Ishikawa (cell line): ENCODE measurements around the gene PPP1R37.

Experiments
- CEBPB ChIP-seq: IDR thresholded peaks from 2 replicates; pipeline ENCODE4 v1.6.1; 2012
- CREB1 ChIP-seq: IDR thresholded peaks from 2 replicates; pipeline ENCODE4 v1.6.1; 2012; ENCODE audit warnings: low read depth
- EGR1 ChIP-seq: IDR thresholded peaks from 2 replicates; pipeline ENCODE4 v1.6.1; 2012
- EP300 ChIP-seq: IDR thresholded peaks from 2 replicates; pipeline ENCODE4 v1.6.1; 2012; ENCODE audit warnings: borderline replicate concordance
- FOXM1 ChIP-seq: IDR thresholded peaks from 2 replicates; pipeline ENCODE4 v1.6.1; 2012; ENCODE audit warnings: low read depth, borderline replicate concordance
- NFIC ChIP-seq: IDR thresholded peaks from 2 replicates; pipeline ENCODE4 v1.6.1; 2012
- RAD21 ChIP-seq: IDR thresholded peaks from 2 replicates; pipeline ENCODE4 v1.6.1; 2012; ENCODE audit warnings: low read depth
- TAF1 ChIP-seq: IDR thresholded peaks from 2 replicates; pipeline ENCODE4 v1.6.1; 2012; ENCODE audit warnings: low read depth, mild to moderate bottlenecking
- TCF12 ChIP-seq: IDR thresholded peaks from 2 replicates; pipeline ENCODE4 v1.6.1; 2012; ENCODE audit warnings: low read depth
- TEAD4 ChIP-seq: IDR thresholded peaks from 2 replicates; pipeline ENCODE4 v1.6.1; 2012
- YY1 ChIP-seq: IDR thresholded peaks from 2 replicates; pipeline ENCODE4 v1.6.1; 2012; ENCODE audit warnings: low read depth
- TF ChIP-seq, protein P1 (sequence below): IDR thresholded peaks from 2 replicates; pipeline ENCODE4 v1.6.1; 2012
- TF ChIP-seq, protein P2 (sequence below): IDR thresholded peaks from 2 replicates; pipeline ENCODE4 v1.6.1; 2012; ENCODE audit warnings: low read depth, mild to moderate bottlenecking

DNA sequence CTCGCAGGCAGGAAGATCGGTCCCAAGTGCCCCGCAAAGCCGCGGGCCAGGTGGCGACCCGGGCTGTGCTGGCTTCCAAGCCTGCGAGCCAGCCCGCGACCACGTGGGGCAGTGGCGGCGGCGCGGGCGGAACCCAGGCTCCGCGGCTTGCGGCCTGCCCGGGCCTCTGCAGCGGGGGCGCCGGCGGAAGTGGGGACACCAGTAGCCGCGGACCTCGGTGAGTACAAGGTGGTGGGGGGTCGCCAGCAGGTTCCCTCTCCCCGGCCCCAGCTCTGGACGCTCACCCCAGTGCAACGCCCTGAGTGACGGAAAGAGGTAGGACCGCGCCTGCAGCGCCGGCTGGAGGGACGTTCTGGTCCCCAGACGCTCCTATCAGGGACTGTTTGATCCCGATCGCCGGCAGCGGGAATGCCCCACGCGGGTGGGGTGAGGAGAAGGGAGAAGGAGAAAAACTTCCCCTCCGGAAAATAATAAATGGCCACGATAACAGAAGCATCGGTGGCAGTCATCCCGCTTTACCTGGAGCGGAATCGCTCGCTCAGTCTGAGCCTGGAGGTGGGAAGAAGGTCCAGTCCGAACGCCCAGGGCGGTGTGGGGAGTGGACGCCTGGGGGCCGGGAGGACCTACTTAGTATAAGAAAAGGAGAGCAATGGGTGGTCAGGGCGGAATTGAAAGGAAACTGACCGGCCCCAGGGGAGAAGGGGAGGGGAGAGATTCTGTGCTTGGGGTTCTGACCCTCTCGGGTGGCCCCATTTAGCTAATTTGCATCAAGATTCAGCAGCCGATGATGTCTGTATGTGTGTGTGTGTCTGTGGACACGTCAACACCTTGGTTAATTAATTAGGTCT is 13.7 kb upstream of the PPP1R37 start, which contains the start of gene GEMIN7:
- TF ChIP-seq CEBPB, result no peak
- TF ChIP-seq NFIC, result peak; percentile 41; the same call in 1 of the 2 replicates
- peak; percentile 96 for TF ChIP-seq TAF1
- peak; percentile 70; the same call in 1 of the 2 replicates for TF ChIP-seq TCF12
- TF ChIP-seq EP300, result no peak
- no peak for TF ChIP-seq FOXM1
- TF ChIP-seq RAD21, result no peak
- peak; percentile 74 for TF ChIP-seq YY1
- no peak for TF ChIP-seq CREB1
- TF ChIP-seq, protein P1, sequence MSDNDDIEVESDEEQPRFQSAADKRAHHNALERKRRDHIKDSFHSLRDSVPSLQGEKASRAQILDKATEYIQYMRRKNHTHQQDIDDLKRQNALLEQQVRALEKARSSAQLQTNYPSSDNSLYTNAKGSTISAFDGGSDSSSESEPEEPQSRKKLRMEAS, result peak; percentile 98
- TF ChIP-seq TEAD4, result peak; percentile 25; the same call in 1 of the 2 replicates
- TF ChIP-seq EGR1, result no peak
- TF ChIP-seq, protein P2, sequence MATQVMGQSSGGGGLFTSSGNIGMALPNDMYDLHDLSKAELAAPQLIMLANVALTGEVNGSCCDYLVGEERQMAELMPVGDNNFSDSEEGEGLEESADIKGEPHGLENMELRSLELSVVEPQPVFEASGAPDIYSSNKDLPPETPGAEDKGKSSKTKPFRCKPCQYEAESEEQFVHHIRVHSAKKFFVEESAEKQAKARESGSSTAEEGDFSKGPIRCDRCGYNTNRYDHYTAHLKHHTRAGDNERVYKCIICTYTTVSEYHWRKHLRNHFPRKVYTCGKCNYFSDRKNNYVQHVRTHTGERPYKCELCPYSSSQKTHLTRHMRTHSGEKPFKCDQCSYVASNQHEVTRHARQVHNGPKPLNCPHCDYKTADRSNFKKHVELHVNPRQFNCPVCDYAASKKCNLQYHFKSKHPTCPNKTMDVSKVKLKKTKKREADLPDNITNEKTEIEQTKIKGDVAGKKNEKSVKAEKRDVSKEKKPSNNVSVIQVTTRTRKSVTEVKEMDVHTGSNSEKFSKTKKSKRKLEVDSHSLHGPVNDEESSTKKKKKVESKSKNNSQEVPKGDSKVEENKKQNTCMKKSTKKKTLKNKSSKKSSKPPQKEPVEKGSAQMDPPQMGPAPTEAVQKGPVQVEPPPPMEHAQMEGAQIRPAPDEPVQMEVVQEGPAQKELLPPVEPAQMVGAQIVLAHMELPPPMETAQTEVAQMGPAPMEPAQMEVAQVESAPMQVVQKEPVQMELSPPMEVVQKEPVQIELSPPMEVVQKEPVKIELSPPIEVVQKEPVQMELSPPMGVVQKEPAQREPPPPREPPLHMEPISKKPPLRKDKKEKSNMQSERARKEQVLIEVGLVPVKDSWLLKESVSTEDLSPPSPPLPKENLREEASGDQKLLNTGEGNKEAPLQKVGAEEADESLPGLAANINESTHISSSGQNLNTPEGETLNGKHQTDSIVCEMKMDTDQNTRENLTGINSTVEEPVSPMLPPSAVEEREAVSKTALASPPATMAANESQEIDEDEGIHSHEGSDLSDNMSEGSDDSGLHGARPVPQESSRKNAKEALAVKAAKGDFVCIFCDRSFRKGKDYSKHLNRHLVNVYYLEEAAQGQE, result no peak
